ENCODE results near the gene NCKAP5. TPM values are rescaled to one million over a fixed set of nuclear protein-coding genes. Genes with fewer than 3 reads are reported as not detected.

The NCKAP5 gene
- total and polyA plus RNA-seq, 11 donors, result 0.51 to 10.5 (median 5.2) TPM

- WGBS, 4 donors, result 80 to 88% (median 84%) methylated on average over 7 of the region's 7 CpGs
- ATAC-seq, result no peak
- intact Hi-C loops (cut with DNase I), result no loop called here
Observed at GRCh38 chr2:132971310-132972061, 596.8 kb downstream of the NCKAP5 start.

DNA sequence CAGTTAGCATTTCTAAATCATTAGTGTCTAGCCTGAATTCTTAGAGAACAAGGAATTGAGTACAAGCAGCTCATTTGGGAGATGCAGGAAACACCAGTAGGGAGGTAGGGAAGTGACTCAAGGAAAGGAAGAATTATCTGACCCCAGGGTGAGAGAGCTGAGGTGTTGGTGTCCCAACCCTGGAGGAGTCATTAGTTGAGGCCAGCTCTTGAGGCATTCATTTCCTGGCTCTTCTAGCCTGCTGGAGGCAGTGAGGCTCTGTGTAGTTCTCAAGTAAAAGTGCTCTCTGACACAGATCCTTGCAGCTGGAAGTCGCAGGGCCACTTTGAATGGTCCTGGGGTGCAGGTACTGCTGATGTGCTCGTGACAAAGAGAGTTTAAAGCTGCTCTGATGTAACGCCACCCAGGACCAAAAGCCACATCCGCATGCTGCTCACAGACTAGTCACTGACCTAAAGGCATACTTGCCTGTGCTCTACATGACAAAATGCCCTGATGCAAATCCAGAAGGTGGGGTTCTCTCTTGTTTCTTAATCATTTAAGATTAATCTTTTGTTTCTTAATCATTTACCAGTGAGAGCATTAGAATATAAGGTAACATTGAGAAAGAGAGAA, 598.8 kb downstream of the NCKAP5 start:
- 75 to 91% (median 87%) methylated on average over 4 of the region's 4 CpGs for WGBS, 4 donors
- H3K36me3 ChIP-seq, result no peaks in the 10 kb centered on the region

More at GRCh38 chr2:132971310-132972061, 596.8 kb downstream of the NCKAP5 start:
- no peak for TF ChIP-seq POLR2A (IDR thresholded peaks at IDR 0.05)
- TF ChIP-seq, protein P1, sequence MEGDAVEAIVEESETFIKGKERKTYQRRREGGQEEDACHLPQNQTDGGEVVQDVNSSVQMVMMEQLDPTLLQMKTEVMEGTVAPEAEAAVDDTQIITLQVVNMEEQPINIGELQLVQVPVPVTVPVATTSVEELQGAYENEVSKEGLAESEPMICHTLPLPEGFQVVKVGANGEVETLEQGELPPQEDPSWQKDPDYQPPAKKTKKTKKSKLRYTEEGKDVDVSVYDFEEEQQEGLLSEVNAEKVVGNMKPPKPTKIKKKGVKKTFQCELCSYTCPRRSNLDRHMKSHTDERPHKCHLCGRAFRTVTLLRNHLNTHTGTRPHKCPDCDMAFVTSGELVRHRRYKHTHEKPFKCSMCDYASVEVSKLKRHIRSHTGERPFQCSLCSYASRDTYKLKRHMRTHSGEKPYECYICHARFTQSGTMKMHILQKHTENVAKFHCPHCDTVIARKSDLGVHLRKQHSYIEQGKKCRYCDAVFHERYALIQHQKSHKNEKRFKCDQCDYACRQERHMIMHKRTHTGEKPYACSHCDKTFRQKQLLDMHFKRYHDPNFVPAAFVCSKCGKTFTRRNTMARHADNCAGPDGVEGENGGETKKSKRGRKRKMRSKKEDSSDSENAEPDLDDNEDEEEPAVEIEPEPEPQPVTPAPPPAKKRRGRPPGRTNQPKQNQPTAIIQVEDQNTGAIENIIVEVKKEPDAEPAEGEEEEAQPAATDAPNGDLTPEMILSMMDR (IDR thresholded peaks at IDR 0.05), result no peak
- Histone ChIP-seq H3K36me3 (no peaks in the 10 kb centered on the region), H3K27ac (no peak overlapping the region), H3K9me3 (peaks cover 0 to under 1% (median 0%) of the 10 kb centered on the region in 12 donors), H3K4me3 (no peak overlapping the region), H3K27me3 (no peaks in the 10 kb centered on the region), H3K4me1 (no peaks in the 10 kb centered on the region)
- no peak for DNase-seq

DNA sequence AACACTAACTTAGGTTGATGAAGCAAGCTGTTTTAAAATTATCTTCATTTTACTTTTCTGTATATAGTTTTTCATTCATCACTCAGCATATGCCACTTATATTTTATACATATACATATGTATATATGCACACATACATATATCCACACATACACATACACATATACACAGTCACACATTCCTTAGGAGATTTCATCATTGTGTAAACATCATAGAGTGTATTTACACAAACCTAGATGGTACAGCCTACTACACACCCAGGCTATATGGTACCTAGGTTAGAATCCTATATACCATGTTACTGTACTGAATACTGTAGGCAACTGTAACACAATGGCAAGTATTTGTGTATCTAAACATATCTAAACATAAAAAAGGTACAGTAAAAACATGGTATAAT, 602.8 kb downstream of the NCKAP5 start:
- no peak overlapping the region for H3K27ac ChIP-seq

More for the DNA sequence above, 598.8 kb downstream of the NCKAP5 start:
- no peak for ATAC-seq
- no peak for DNase-seq
- Histone ChIP-seq H3K4me1 (no peaks in the 10 kb centered on the region), H3K27me3 (no peaks in the 10 kb centered on the region), H3K9me3 (peaks cover 0 to 4% (median 0%) of the 10 kb centered on the region in 12 donors), H3K27ac (no peak overlapping the region), H3K4me3 (no peak overlapping the region)
- intact Hi-C loops (cut with DNase I), result no loop called here
- no peak for TF ChIP-seq POLR2A (IDR thresholded peaks at IDR 0.05)
- TF ChIP-seq, protein P1 (IDR thresholded peaks at IDR 0.05), result no peak

GRCh38 chr2:132963161-132963560, 605.1 kb downstream of the NCKAP5 start:
- Histone ChIP-seq H3K27me3 (no peaks in the 10 kb centered on the region), H3K4me1 (no peaks in the 10 kb centered on the region)
- no peak for DNase-seq

More for the DNA sequence above, 602.8 kb downstream of the NCKAP5 start:
- peaks cover 0 to 4% (median 0%) of the 10 kb centered on the region in 12 donors for H3K9me3 ChIP-seq
- TF ChIP-seq POLR2A (IDR thresholded peaks at IDR 0.05), result no peak
- TF ChIP-seq, protein P1 (IDR thresholded peaks at IDR 0.05), result no peak
- no peak for DNase-seq
- intact Hi-C loops (cut with DNase I), result no loop called here
- ATAC-seq, result no peak
- no peaks in the 10 kb centered on the region for H3K36me3 ChIP-seq
- no peaks in the 10 kb centered on the region for H3K4me1 ChIP-seq
- H3K27me3 ChIP-seq, result no peaks in the 10 kb centered on the region
- H3K4me3 ChIP-seq, result no peak overlapping the region

More at GRCh38 chr2:132963161-132963560, 605.1 kb downstream of the NCKAP5 start:
- H3K36me3 ChIP-seq, result no peaks in the 10 kb centered on the region
- H3K4me3 ChIP-seq, result no peak overlapping the region
- H3K9me3 ChIP-seq, result peaks cover 0 to 4% (median 0%) of the 10 kb centered on the region in 12 donors
- TF ChIP-seq, protein P1 (IDR thresholded peaks at IDR 0.05), result no peak
- TF ChIP-seq POLR2A (IDR thresholded peaks at IDR 0.05), result no peak
- no peak overlapping the region for H3K27ac ChIP-seq
- intact Hi-C loops (cut with DNase I), result no loop called here
- 48 to 65% (median 58%) methylated on average over 2 of the region's 2 CpGs for WGBS, 4 donors
- ATAC-seq, result no peak
